Epidermal melanocyte (primary cell): ENCODE data around the gene WDHD1.
"Not testable (repeated sequence)": the region's sequence is repeated elsewhere in the genome, so short reads cannot be mapped to it uniquely, and the experiment has no call there.

ENCODE experiments used
- DNase-seq: peaks from one replicate; pipeline ENCODE4 v3.0.0; 2011; ENCODE audit warnings: low spot score; ENCODE audit not compliant: insufficient read length

Gene WDHD1

GRCh38 chr14:54909817-54910558 lies 116.9 kb downstream of the WDHD1 start:
- no peak for DNase-seq

- DNase-seq: not testable (repeated sequence)
Measured at GRCh38 chr14:54908973-54909372, 117.9 kb downstream of the WDHD1 start.

- no peak for DNase-seq
Measured at GRCh38 chr14:54908190-54908589, 118.7 kb downstream of the WDHD1 start.

GRCh38 chr14:54906075-54906474 lies 120.8 kb downstream of the WDHD1 start:
- DNase-seq: no peak

GRCh38 chr14:54902521-54903420 lies 124.1 kb downstream of the WDHD1 start, which contains the start of gene GCH1:
Gene GCH1, minus strand, starts transcription at chr14:54902826. Its CDS starts 163 bp downstream, at chr14:54902663.
- DNase-seq: no peak

- DNase-seq: no peak
Measured at GRCh38 chr14:54902143-54902520, 124.8 kb downstream of the WDHD1 start.

- DNase-seq: no peak
Measured at GRCh38 chr14:54901380-54902142, 125.3 kb downstream of the WDHD1 start.

- no peak for DNase-seq
Measured at GRCh38 chr14:54899573-54899972, 127.3 kb downstream of the WDHD1 start.

GRCh38 chr14:54897809-54898555 lies 128.9 kb downstream of the WDHD1 start:
- not testable (repeated sequence) for DNase-seq

GRCh38 chr14:54895683-54896082 lies 131.2 kb downstream of the WDHD1 start:
- DNase-seq: no peak

- no peak for DNase-seq
Measured at GRCh38 chr14:54894995-54895394, 131.9 kb downstream of the WDHD1 start.

- DNase-seq: no peak
Measured at GRCh38 chr14:54893151-54893760, 133.6 kb downstream of the WDHD1 start.

- no peak for DNase-seq
Measured at GRCh38 chr14:54891471-54892245, 135.2 kb downstream of the WDHD1 start.

- no peak for DNase-seq
Measured at GRCh38 chr14:54890788-54891187, 136.1 kb downstream of the WDHD1 start.

GRCh38 chr14:54889919-54890318 lies 137.0 kb downstream of the WDHD1 start:
- DNase-seq: no peak
